ENCODE results near the gene CFAP92.

Gene CFAP92

GRCh38 chr3:128993461-128994172, at the start of gene CFAP92:
TSS of gene CFAP92 (minus strand) at chr3:128994076. CDS start at chr3:128993304, 772 bp downstream.
- DNase-seq: peak; percentile 77

- DNase-seq: no peak
Observed at GRCh38 chr3:129040579-129041300, 46.9 kb upstream of the CFAP92 start.

GRCh38 chr3:129040039-129040336, 46.1 kb upstream of the CFAP92 start:
- no peak for DNase-seq

- peak; percentile 82 for DNase-seq
Observed at GRCh38 chr3:129039271-129040038, 45.6 kb upstream of the CFAP92 start.

GRCh38 chr3:129038121-129038855, 44.4 kb upstream of the CFAP92 start:
- no peak for DNase-seq

- no peak for DNase-seq
Observed at GRCh38 chr3:129037093-129037419, 43.2 kb upstream of the CFAP92 start.

GRCh38 chr3:129036222-129037092, 42.6 kb upstream of the CFAP92 start:
- no peak for DNase-seq

- no peak for DNase-seq
Observed at GRCh38 chr3:129035360-129036221, 41.7 kb upstream of the CFAP92 start.

GRCh38 chr3:129034642-129035041, 40.8 kb upstream of the CFAP92 start:
- DNase-seq: no peak

- no peak for DNase-seq
Observed at GRCh38 chr3:129033633-129034321, 39.9 kb upstream of the CFAP92 start.

- DNase-seq: no peak
Observed at GRCh38 chr3:129033151-129033550, 39.3 kb upstream of the CFAP92 start.

GRCh38 chr3:129032716-129033115, 38.8 kb upstream of the CFAP92 start:
- DNase-seq: no peak

GRCh38 chr3:129031476-129032215, 37.8 kb upstream of the CFAP92 start:
- no peak for DNase-seq

- no peak for DNase-seq
Observed at GRCh38 chr3:129030611-129031010, 36.7 kb upstream of the CFAP92 start.

GRCh38 chr3:129028866-129029265, 35.0 kb upstream of the CFAP92 start:
- DNase-seq: no peak

GRCh38 chr3:129027544-129027880, 33.6 kb upstream of the CFAP92 start:
- DNase-seq: no peak

GRCh38 chr3:129026728-129027543, 33.1 kb upstream of the CFAP92 start:
- DNase-seq: peak; percentile 96

- no peak for DNase-seq
Observed at GRCh38 chr3:129025691-129026435, 32.0 kb upstream of the CFAP92 start.
